ENCODE results near the gene SERTAD1. TPM values are rescaled to one million over a fixed set of nuclear protein-coding genes. Genes with fewer than 3 reads are reported as not detected.

SERTAD1 gene
- total RNA-seq, 1 experiment from 2014 or later, result 12.3 TPM

DNA sequence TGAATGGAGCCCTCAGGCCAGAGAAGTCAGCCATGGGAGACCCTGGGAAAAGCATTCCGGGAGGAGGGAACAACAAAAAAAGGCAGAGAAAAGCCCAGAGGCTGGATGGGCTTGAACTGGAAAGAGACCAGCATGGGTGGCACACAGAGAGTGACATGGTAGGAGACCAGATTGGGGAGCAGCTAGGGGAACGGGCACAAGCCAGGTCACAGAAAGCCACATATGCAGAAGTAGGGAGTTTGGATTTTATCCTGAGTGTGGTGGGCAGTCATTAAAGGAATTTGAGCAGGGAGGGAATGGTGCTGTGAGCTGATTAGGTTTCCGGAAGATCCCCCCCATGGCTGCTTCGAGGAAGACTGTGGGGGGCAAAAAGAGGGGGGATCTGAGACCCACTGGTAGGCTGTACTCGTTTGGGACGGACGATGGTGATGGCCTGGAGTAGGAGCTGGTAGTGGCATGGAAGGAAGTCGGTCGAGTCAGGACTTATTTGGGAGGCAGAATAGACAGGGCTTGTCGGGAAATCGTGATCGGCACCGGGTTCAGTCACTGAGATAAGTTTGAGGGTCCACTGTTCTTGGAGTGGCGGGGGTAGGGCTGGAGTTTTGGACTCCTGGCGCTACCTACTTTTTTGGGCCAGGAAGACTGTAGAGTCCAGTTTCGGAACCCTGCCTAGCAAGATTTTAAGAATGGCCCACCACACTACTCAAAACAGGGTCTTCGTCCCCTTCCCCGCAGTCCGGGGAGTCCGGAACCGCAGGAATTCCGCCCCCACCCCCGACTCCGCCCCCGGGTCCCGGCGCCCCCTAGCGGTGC lies 949 bp downstream of the SERTAD1 start:
- BruUV-seq (replicated peaks), result TSS peak; percentile 61
- Mint-ChIP-seq H3K27ac (ENCODE audit: unreplicated experiment) (peak overlapping the region; percentile 93), H3K4me1 (ENCODE audit: low read depth, unreplicated experiment) (peaks cover 10% of the 10 kb centered on the region), H3K27me3 (ENCODE audit: unreplicated experiment) (no peaks in the 10 kb centered on the region), H3K4me3 (ENCODE audit: low read depth, unreplicated experiment) (peak overlapping the region; percentile 88), H3K9me3 (ENCODE audit: low read depth, unreplicated experiment) (no peaks in the 10 kb centered on the region), H3K36me3 (ENCODE audit: insufficient read depth, unreplicated experiment) (peaks cover 44% of the 10 kb centered on the region)
- DNase-seq, result no peak
- TF ChIP-seq, protein P1, sequence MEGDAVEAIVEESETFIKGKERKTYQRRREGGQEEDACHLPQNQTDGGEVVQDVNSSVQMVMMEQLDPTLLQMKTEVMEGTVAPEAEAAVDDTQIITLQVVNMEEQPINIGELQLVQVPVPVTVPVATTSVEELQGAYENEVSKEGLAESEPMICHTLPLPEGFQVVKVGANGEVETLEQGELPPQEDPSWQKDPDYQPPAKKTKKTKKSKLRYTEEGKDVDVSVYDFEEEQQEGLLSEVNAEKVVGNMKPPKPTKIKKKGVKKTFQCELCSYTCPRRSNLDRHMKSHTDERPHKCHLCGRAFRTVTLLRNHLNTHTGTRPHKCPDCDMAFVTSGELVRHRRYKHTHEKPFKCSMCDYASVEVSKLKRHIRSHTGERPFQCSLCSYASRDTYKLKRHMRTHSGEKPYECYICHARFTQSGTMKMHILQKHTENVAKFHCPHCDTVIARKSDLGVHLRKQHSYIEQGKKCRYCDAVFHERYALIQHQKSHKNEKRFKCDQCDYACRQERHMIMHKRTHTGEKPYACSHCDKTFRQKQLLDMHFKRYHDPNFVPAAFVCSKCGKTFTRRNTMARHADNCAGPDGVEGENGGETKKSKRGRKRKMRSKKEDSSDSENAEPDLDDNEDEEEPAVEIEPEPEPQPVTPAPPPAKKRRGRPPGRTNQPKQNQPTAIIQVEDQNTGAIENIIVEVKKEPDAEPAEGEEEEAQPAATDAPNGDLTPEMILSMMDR (IDR thresholded peaks at IDR 0.05; ENCODE audit: unreplicated experiment), result no peak
- intact Hi-C loops (cut with micrococcal nuclease; ENCODE audit: unreplicated experiment), result no loop called here
- CTCF ChIA-PET, result interaction anchor here (0.6 to 2.2 kb wide), 3 partner anchors 18 to 47 kb away, joined by 4 to 7 read pairs (median 7); partner anchors contain the start of gene BLVRB

DNA sequence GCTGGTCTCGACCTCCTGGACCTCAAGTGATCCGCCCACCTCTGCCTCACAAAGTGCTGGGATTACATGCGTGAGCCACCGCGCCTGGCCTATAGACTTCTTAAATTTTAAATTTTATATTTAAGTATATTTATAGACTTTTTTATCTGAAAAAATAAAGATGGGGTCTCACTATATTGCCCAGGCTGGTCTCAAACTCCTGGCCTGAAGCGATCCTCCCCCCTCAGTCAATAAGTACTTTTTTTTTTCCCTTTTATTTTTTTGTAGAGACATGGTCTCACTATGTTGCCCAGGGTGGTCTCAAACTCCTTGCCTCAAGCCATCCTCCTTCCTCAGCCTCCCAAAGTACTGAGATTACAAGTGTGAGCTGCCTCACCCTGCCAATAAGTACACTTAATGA lies 1.9 kb downstream of the SERTAD1 start:
- TF ChIP-seq, protein P1 (IDR thresholded peaks at IDR 0.05; ENCODE audit: unreplicated experiment), result no peak
- no peak for DNase-seq
- H3K36me3 Mint-ChIP-seq (ENCODE audit: insufficient read depth, unreplicated experiment), result peaks cover 44% of the 10 kb centered on the region
- H3K4me3 Mint-ChIP-seq (ENCODE audit: low read depth, unreplicated experiment), result peak overlapping the region; percentile 88
- H3K27ac Mint-ChIP-seq (ENCODE audit: unreplicated experiment), result peak overlapping the region; percentile 93
- CTCF ChIA-PET, result interaction anchor here (0.6 to 2.2 kb wide), 2 partner anchors 19 to 48 kb away, joined by 7 read pairs; no protein-coding TSS in a partner anchor
- H3K27me3 Mint-ChIP-seq (ENCODE audit: unreplicated experiment), result no peaks in the 10 kb centered on the region
- intact Hi-C loops (cut with micrococcal nuclease; ENCODE audit: unreplicated experiment), result no loop called here
- no peaks in the 10 kb centered on the region for H3K9me3 Mint-ChIP-seq (ENCODE audit: low read depth, unreplicated experiment)
- peaks cover 19% of the 10 kb centered on the region for H3K4me1 Mint-ChIP-seq (ENCODE audit: low read depth, unreplicated experiment)
- no TSS peak for BruUV-seq (replicated peaks)

DNA sequence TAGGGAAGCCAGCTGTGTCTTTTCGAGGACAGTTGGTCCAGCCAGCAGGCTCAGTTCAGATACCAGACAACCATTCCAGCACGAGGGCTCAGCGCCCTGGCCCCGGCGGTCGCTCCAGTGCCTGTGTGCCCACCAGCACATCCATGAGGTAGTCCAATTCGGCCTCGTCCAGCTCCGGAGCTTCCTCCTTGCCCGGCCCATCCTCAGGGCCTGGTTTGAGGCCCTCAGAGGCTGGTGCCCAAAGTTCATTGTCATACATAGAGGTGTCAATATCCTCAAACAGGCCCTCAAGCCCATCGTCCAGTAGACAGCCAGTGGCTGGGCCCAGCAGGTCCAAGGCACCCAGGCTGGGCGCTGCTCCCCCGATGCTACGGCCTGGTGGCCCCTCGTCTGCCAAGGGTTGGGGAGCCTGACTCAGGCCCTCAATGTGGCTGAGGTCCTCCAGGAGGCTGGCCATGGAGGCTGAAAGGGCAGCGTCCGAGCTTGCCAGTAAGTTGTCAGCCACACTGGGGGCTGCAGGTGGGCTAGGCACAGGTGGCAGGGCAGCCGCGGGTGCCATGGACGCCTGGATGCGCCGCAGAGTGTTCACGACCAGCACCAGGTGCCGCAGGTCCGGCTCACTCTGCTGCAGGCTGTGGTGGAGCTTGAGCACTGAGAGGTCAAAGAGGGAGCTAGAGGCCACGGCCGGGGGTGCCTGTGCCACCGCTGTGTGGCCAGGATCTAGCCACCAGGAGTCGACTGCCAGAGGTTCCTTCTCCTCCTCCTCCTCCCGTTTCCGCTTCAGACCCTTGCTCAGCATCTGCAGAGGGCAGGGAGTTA lies 2.8 kb downstream of the SERTAD1 start:
- Mint-ChIP-seq H3K27ac (ENCODE audit: unreplicated experiment) (no peak overlapping the region), H3K9me3 (ENCODE audit: low read depth, unreplicated experiment) (no peaks in the 10 kb centered on the region), H3K4me3 (ENCODE audit: low read depth, unreplicated experiment) (no peak overlapping the region), H3K4me1 (ENCODE audit: low read depth, unreplicated experiment) (peaks cover 28% of the 10 kb centered on the region), H3K27me3 (ENCODE audit: unreplicated experiment) (no peaks in the 10 kb centered on the region), H3K36me3 (ENCODE audit: insufficient read depth, unreplicated experiment) (peaks cover 44% of the 10 kb centered on the region)
- CTCF ChIA-PET, result interaction anchor here (2.2 kb wide), 1 partner anchor 20 kb away, joined by 7 read pairs; no protein-coding TSS in a partner anchor
- BruUV-seq (replicated peaks), result no TSS peak
- intact Hi-C loops (cut with micrococcal nuclease; ENCODE audit: unreplicated experiment), result no loop called here
- no peak for DNase-seq
- TF ChIP-seq, protein P1 (IDR thresholded peaks at IDR 0.05; ENCODE audit: unreplicated experiment), result no peak

DNA sequence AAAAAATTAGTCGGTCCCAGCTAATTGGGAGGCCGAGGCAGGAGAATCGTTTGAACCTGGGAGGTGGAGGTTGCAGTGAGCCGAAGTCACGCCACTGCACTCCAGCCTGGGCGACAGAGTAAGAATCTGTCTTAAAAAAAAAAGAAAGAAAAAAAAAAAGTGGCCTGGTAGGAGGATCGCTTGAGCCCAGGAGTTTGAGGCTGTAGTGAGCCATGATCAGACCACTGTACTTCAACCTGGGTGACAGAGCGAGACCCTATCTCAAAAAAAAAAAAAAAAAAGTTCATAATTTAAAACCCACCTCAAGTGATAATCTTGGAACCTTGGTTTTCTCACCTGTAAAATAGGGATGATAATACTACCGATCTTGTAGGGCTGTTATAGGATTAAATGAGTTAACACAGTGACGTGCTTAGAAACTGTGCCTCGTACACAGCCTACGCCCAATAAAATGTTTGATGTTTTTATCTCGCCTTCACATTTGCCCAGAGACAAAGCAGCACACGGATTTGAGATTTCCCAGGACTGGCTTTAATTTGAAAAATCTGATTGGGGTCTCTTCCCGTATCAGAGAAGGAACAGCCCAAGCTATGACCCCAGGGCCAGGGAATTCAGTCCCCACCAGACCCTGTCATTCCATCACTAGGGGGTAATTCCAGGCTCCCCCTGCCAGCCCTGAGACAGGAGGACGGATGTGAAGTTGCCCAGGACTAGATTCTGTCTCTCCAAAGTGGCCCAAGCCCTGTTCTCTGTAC lies 3.6 kb downstream of the SERTAD1 start:
- Mint-ChIP-seq H3K9me3 (ENCODE audit: low read depth, unreplicated experiment) (no peaks in the 10 kb centered on the region), H3K27me3 (ENCODE audit: unreplicated experiment) (no peaks in the 10 kb centered on the region), H3K27ac (ENCODE audit: unreplicated experiment) (peak overlapping the region; percentile 86), H3K4me1 (ENCODE audit: low read depth, unreplicated experiment) (peaks cover 36% of the 10 kb centered on the region), H3K36me3 (ENCODE audit: insufficient read depth, unreplicated experiment) (peaks cover 49% of the 10 kb centered on the region), H3K4me3 (ENCODE audit: low read depth, unreplicated experiment) (no peak overlapping the region)
- no TSS peak for BruUV-seq (replicated peaks)
- CTCF ChIA-PET, result interaction anchor here (2.1 kb wide), 1 partner anchor 43 kb away, joined by 29 read pairs; the partner anchor contains the start of genes BLVRB and SPTBN4
- TF ChIP-seq, protein P1 (IDR thresholded peaks at IDR 0.05; ENCODE audit: unreplicated experiment), result no peak
- no peak for DNase-seq
- intact Hi-C loops (cut with micrococcal nuclease; ENCODE audit: unreplicated experiment), result no loop called here
